ENCODE data around the gene DEFB112.

GRCh38 chr6:50089911-50090310 is 40.2 kb upstream of the DEFB112 start:
- no peak for TF ChIP-seq ZNF274 (IDR thresholded peaks at IDR 0.05; ENCODE audit: low read depth, low read length)
- no peak for TF ChIP-seq SUZ12 (IDR thresholded peaks at IDR 0.05; ENCODE audit: extremely low read depth, insufficient read depth, insufficient read length)
- TF ChIP-seq YY1 (IDR thresholded peaks at IDR 0.05; ENCODE audit: insufficient read depth, insufficient read length), result no peak

Measured in NT2/D1 (cell line).